Stimulated activated effector memory CD8-positive, alpha-beta T cell treated with anti-CD3 and anti-CD28 coated beads, Interleukin-12 subunit alpha, Interleukin-12 subunit beta, amount 100 ng/mL, for 72 hours (primary cell): ENCODE measurements around the gene RPP38.
A peak's percentile ranks its signal among the peaks of the same experiment; 100 is the strongest.

Experiments used
- ATAC-seq: fragments of 150-1000 bp; cut with Tn5 transposase; 2 replicates; pipeline ENCODE4 v1.10.0; 2021
- DNase-seq, 2 donors: peaks; one replicate each; pipeline ENCODE4 v3.0.0; 2021 to 2022; ENCODE audit warnings: low spot score in 2 of 2
- H3K27ac Mint-ChIP-seq: one replicate; pipeline ENCODE4 v1.8.0; 2022; ENCODE audit warnings: mild to moderate bottlenecking, mixed read lengths
- H3K36me3 Mint-ChIP-seq: one replicate; pipeline ENCODE4 v1.8.0; 2022; ENCODE audit warnings: mild to moderate bottlenecking, mixed read lengths
- H3K4me1 Mint-ChIP-seq: one replicate; pipeline ENCODE4 v1.8.0; 2022; ENCODE audit warnings: mixed read lengths
- H3K4me3 Mint-ChIP-seq: one replicate; pipeline ENCODE4 v1.8.0; 2022; ENCODE audit warnings: mild to moderate bottlenecking, mixed read lengths
- H3K9me3 Mint-ChIP-seq: one replicate; pipeline ENCODE4 v1.8.0; 2022; ENCODE audit warnings: mixed read lengths

RPP38 gene

DNA sequence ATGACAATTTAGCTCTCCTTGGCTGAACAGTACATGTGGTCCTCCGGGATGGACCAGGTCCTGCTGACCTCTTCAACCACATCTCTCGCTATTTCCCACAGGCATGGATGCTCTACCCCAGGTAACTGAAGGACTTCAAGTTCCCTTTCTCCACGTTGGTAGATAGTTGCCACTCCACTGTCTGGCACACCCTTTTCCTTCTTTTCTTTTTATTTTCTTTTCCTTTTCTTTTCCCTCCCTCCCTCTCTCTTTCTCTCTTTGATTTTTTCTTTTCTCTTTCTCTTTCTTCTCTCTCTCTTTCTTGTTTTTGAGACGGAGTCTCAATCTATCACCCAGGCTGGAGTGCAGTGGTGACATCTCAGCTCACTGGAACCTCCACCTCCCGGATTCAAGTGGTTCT, 5.7 kb upstream of the RPP38 start:
- no peak overlapping the region for H3K27ac Mint-ChIP-seq
- ATAC-seq (no peak), DNase-seq (no peak)
- peaks cover 6% of the 10 kb centered on the region for H3K36me3 Mint-ChIP-seq
- no peaks in the 10 kb centered on the region for H3K9me3 Mint-ChIP-seq
- H3K4me1 Mint-ChIP-seq: peaks cover 3% of the 10 kb centered on the region
- no peak overlapping the region for H3K4me3 Mint-ChIP-seq

DNA sequence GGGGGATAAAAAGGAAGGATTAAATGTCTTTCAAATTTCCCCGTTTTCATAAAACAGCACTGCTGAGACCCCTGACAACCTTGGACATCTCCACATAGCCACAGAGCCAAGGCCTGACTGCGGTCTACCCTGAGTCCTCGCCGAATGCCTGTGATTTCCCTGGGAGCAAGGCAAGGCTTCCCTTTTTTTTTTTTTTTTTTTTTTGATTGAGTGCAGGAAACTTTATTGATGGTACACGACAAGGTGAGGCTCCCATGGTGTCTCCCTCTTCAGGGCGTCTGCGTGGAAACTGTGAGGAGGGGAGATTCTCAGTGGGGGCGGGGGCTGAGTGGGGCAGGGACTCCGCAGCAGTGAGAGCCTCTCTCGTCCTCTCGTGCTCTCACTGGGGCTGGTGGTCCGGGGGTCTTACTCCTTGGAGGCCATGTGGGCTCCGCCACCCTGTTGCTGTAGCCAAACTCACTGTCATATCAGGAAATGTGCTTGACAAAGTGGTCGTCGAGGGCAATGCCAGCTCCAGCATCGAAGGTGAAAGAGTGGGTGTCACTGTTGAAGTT, 4.2 kb upstream of the RPP38 start:
- Mint-ChIP-seq H3K9me3 (no peaks in the 10 kb centered on the region), H3K4me3 (no peak overlapping the region), H3K4me1 (peaks cover 8% of the 10 kb centered on the region), H3K36me3 (peaks cover 21% of the 10 kb centered on the region), H3K27ac (no peak overlapping the region)
- DNase-seq (no peak), ATAC-seq (no peak)

DNA sequence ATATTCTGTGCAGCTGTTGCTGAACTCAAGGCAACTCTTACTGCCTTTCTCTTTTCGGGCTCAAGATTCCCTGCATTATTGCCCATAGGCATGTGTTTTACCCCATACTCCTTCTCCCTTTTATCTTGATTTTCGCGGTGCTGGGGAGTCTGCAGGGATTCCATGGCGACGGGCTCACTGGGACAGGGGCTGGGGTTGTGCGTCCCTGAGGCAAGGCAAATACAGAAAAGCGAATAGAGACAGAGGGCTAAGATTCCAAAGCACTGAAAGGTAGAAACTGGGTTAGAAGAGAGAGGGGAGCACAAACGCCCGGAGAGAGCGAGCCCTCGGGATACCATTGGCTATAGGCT, 519 bp upstream of the RPP38 start:
- peak overlapping the region; percentile 97 for H3K4me3 Mint-ChIP-seq

DNA sequence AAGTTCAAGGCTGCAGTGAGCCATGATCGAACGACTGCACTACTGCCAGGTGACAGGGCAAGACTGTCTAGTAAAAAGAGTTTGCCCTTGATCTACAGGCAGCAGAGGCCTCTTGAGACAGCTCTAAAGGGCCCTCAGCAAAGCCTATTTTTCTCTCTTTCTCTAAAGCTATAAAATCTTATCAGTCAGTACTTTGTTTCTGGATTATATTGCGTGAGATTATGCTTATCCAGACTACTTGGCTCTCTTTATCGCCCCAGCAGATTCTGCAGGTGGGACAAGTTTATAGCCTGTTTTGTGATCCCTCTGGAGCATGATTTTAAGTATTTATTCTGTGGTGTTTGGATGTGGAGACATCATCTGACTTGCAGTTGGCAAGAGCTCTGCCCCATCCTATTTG, 2.7 kb downstream of the RPP38 start:
- ATAC-seq: no peak
- Mint-ChIP-seq H3K4me1 (peaks cover 21% of the 10 kb centered on the region), H3K27ac (peak overlapping the region; percentile 87)

More for the DNA sequence above, 519 bp upstream of the RPP38 start:
- H3K27ac Mint-ChIP-seq: peak overlapping the region; percentile 99
- H3K4me1 Mint-ChIP-seq: peaks cover 21% of the 10 kb centered on the region
- H3K9me3 Mint-ChIP-seq: no peaks in the 10 kb centered on the region
- ATAC-seq (peak; percentile 40), DNase-seq (no peak)
- H3K36me3 Mint-ChIP-seq: peaks cover 48% of the 10 kb centered on the region

DNA sequence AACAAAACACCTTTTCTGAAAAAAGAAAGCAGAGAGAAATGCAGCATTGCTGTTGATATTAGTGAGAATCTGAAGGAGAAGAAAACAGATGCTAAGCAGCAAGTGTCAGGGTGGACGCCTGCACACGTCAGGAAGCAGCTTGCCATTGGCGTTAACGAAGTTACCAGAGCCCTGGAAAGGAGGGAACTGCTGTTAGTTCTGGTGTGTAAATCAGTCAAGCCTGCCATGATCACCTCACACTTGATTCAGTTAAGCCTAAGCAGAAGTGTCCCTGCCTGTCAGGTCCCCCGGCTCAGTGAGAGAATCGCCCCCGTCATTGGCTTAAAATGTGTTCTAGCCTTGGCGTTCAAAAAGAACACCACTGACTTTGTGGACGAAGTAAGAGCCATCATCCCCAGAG, 6.4 kb downstream of the RPP38 start:
- ATAC-seq: no peak
- H3K4me3 Mint-ChIP-seq: no peak overlapping the region
- H3K9me3 Mint-ChIP-seq: no peaks in the 10 kb centered on the region
- peaks cover 87% of the 10 kb centered on the region for H3K36me3 Mint-ChIP-seq
- H3K4me1 Mint-ChIP-seq: peaks cover 13% of the 10 kb centered on the region
- no peak for DNase-seq
- peak overlapping the region; percentile 12 for H3K27ac Mint-ChIP-seq

More for the DNA sequence above, 2.7 kb downstream of the RPP38 start:
- Mint-ChIP-seq H3K4me3 (no peak overlapping the region), H3K9me3 (no peaks in the 10 kb centered on the region), H3K36me3 (peaks cover 80% of the 10 kb centered on the region)
- DNase-seq: peak in 1 of 2 donors; percentile 38

DNA sequence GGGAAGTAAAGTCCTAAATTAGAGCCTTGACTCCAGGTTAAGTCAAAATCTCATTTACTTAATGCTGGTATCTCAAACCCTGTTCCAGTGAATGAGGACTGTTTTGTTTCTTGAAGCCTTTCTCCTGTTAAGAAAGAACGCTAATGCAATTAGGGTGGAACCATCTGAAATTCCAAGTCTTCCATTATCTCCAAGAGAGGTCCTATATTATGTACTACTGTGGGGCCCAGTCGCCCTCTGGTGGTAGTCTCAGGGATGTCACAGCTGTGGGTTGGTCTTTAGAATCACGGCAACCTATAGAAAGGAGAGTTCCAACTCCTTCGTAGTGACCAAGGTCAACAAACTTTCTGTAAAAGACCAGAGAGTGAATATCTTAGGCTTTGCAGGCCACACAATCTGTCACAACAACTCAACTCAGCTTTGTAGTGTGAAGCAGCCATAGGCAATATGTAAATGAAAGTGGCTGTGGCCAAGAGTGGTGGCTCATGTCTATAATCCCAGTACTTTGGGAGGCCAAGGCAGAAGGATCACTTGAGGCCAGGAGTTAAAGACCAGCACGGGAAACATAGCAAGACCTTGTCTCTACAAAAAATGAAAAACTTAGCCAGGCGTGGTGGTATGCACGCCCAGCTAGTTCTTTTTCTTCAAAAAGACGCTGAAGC, 9.3 kb downstream of the RPP38 start:
- no peaks in the 10 kb centered on the region for H3K9me3 Mint-ChIP-seq
- H3K4me3 Mint-ChIP-seq: no peak overlapping the region
- H3K27ac Mint-ChIP-seq: peak overlapping the region; percentile 34
- DNase-seq: peak; percentile 56 to 84
- peak; percentile 95 for ATAC-seq
- H3K4me1 Mint-ChIP-seq: no peaks in the 10 kb centered on the region
- H3K36me3 Mint-ChIP-seq: peaks cover 97% of the 10 kb centered on the region

DNA sequence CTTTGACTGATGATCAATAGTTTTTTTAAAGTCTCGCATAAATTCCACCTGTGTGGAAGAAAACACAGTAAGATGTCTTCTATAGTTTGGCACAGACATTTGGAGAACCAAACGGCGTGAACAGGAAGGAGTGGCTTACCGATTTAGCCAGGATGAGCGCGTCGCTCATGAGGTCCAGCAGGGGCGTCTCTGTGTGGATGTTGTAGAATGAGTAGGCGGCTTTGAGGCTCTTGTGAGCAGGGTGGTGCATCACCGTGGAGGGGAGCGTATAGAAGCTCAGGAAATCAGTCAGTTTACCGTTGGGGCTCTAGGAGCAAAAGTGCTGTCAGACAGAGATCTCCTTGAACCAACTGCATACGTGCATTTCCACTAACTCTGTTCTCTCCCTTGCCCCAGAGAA, 15.5 kb downstream of the RPP38 start:
- Mint-ChIP-seq H3K4me1 (no peaks in the 10 kb centered on the region), H3K27ac (no peak overlapping the region), H3K36me3 (peaks cover 63% of the 10 kb centered on the region), H3K4me3 (no peak overlapping the region), H3K9me3 (no peaks in the 10 kb centered on the region)
- DNase-seq: no peak
- peak; percentile 50 for ATAC-seq

DNA sequence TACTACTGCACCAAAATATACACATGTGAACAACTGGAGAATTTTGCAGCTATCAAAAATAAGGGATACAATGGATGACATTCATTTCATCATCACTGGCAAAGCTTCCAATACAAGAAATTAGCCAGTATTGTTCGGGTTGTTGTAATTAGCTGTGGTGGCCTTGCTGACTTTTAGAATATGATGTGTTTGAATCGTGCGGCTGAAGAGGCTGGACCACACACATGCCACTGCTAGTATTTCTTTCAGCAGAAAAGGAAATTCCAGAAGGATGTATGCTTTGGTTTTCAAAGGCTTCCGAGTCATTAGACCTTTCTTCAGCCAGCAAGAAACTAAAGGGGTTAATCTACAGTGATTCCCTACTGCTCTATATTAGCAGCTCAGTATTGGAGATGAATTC, 16.6 kb downstream of the RPP38 start:
- no peak for ATAC-seq
- H3K27ac Mint-ChIP-seq: peak overlapping the region; percentile 15
- H3K4me3 Mint-ChIP-seq: no peak overlapping the region
- H3K36me3 Mint-ChIP-seq: peaks cover 52% of the 10 kb centered on the region
- no peak for DNase-seq
- H3K4me1 Mint-ChIP-seq: no peaks in the 10 kb centered on the region
- no peaks in the 10 kb centered on the region for H3K9me3 Mint-ChIP-seq

DNA sequence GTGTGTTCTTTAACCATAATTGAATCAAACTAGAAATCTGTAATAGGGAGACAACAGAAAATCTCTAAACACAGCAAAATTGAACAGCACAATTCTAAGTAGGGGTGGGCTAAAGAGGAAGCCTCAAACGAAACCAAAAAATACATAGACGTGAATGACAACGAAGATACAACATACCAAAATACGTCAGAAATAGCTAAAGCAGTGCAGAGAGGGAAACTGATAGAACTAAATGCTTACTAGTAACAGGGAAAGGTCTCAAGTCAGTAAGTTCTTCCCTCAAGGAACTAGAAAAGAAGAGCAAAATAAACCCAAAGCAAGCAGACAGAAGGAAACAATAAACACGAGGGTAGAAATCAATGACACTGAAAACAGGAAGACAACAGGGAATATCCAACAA, 19.1 kb downstream of the RPP38 start:
- no peak for DNase-seq
- no peak overlapping the region for H3K27ac Mint-ChIP-seq
- no peak for ATAC-seq
- H3K4me3 Mint-ChIP-seq: no peak overlapping the region
- H3K36me3 Mint-ChIP-seq: peaks cover 45% of the 10 kb centered on the region
- H3K9me3 Mint-ChIP-seq: no peaks in the 10 kb centered on the region
- no peaks in the 10 kb centered on the region for H3K4me1 Mint-ChIP-seq

DNA sequence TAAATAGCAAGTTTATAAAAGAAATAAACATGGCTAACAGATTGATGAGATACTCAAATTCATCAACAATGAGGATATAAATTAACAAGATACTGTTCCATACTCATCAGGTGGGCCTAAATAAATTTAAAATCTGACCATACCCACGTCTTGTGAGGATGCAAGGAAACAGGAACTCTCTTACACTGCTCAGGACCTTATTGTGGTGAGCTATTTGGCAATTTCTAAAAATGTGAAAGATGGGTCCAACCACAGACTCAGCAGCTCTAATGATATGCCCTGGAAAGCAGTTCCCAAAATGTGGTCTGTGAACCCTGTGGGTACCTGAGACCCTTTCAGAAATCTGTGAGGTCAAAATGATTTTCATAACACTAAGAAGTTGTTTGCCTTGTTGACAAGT, 21.5 kb downstream of the RPP38 start:
- Mint-ChIP-seq H3K4me1 (peaks cover 9% of the 10 kb centered on the region), H3K9me3 (no peaks in the 10 kb centered on the region), H3K36me3 (peaks cover 42% of the 10 kb centered on the region), H3K4me3 (no peak overlapping the region), H3K27ac (no peak overlapping the region)
- ATAC-seq (no peak), DNase-seq (no peak)

DNA sequence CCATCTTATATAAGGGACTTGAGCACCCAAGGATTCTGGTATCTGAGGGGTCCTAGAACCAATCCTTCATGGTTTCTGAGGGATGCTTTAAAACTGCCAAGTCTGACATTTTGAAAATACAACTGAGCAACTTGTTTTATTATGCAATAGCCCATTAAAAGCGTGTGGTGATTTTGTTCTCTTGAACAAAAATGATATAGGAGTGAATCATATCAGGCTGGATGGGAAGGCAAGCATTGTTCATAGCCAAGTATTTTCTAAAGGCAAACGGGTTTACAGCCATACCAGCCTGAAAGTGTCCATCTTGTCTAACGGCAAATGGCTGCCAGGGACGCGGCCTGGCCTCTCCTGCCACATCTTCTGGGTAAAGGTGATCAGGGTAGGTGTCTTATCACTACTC, 23.4 kb downstream of the RPP38 start:
- peaks cover 50% of the 10 kb centered on the region for H3K36me3 Mint-ChIP-seq
- DNase-seq: no peak
- H3K4me1 Mint-ChIP-seq: peaks cover 24% of the 10 kb centered on the region
- H3K4me3 Mint-ChIP-seq: no peak overlapping the region
- no peak for ATAC-seq
- no peak overlapping the region for H3K27ac Mint-ChIP-seq
- no peaks in the 10 kb centered on the region for H3K9me3 Mint-ChIP-seq

DNA sequence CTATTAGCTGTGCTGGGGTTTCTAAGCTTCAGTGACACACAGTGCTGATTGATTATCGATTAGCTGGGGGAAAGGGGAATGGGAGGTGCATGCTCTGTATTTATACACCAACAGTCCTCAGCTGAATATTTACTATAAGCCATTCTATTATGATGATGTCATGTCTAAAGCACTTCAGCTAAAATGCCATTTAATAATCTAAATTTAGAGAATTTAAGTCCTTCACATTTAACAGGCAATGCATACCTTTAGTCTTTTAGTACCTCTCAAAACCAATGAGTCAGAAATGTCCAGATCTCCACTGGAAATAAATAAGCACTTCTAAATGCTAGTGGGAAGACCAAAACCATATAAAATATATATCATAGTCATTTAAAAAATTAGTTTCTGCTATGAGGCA, 24.6 kb downstream of the RPP38 start:
- Mint-ChIP-seq H3K36me3 (peaks cover 62% of the 10 kb centered on the region), H3K27ac (no peak overlapping the region), H3K9me3 (no peaks in the 10 kb centered on the region), H3K4me3 (no peak overlapping the region), H3K4me1 (peaks cover 24% of the 10 kb centered on the region)
- ATAC-seq: no peak
- DNase-seq: no peak

DNA sequence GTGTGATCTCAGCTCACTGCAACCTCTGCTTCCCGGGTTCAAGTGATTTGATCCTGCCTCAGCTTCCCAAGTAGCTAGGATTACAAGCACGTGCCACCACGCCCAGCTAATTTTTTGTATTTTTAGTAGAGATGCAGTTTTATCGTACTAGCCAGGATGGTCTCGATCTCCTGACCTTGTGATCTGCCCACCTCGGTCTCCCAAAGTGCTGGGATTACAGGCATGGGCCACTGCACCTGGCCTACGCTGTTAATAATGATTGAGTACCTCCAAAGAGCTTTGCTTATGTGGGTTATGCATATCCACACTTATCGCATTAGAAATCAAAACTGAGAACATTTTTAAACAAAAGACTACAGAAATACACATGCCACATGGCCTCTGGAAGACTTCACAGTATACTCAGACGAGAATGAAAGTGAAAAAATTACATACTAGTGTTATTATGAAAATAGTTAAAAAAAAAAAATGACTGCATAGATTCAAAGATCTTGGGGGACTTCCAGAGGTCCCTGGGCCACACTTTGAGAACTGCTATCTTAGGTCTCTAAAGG, 25.4 kb downstream of the RPP38 start:
- DNase-seq (no peak), ATAC-seq (peak; percentile 81)
- Mint-ChIP-seq H3K9me3 (no peaks in the 10 kb centered on the region), H3K4me3 (peak overlapping the region; percentile 32), H3K27ac (peak overlapping the region; percentile 84), H3K4me1 (peaks cover 24% of the 10 kb centered on the region), H3K36me3 (peaks cover 71% of the 10 kb centered on the region)

DNA sequence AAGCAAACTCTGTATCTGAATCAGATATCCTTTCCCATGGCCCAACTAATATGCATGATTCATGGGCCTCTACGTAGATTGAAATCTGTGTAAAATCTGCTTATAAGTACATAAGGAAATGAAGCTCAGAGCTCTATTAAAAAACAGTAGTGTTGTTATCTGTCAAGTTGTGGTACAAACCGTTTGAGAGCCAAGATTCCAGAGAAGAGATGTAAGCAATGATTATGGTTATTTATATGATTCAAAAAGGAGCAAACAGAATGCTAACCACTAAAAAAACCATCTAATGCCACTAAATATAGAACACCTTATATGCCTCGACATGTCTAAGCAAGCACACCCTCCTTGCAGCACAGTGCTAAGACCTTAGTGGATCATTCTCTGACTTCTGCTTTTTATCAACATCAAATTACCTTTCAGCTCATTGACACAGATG, 26.6 kb downstream of the RPP38 start:
- H3K4me3 Mint-ChIP-seq: peak overlapping the region; percentile 38
- peaks cover 83% of the 10 kb centered on the region for H3K36me3 Mint-ChIP-seq
- H3K4me1 Mint-ChIP-seq: peaks cover 24% of the 10 kb centered on the region
- H3K9me3 Mint-ChIP-seq: no peaks in the 10 kb centered on the region
- DNase-seq (no peak), ATAC-seq (peak; percentile 89)
- H3K27ac Mint-ChIP-seq: peak overlapping the region; percentile 84

DNA sequence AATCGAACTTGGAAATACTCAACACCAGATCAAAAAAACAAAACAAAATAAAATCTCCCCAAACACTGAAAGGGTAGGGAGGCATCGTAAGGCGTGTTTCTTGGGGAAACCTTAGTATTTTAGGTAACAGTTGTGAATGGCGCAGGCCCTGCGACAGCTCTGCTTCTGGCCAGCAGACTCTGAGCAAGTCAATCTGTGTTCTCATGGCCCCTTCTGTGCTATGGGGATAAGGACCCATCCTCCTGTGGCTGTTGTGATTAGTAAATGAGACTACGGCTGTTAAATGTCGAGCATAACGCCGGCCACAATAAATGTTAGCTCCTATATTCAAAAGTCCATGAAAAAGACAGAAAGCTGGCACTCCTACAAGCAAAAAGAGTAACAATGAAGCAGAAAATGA, 27.0 kb downstream of the RPP38 start:
- Mint-ChIP-seq H3K4me3 (peak overlapping the region; percentile 38), H3K36me3 (peaks cover 84% of the 10 kb centered on the region), H3K27ac (peak overlapping the region; percentile 84), H3K4me1 (peaks cover 24% of the 10 kb centered on the region), H3K9me3 (no peaks in the 10 kb centered on the region)
- DNase-seq: no peak
- ATAC-seq: no peak

DNA sequence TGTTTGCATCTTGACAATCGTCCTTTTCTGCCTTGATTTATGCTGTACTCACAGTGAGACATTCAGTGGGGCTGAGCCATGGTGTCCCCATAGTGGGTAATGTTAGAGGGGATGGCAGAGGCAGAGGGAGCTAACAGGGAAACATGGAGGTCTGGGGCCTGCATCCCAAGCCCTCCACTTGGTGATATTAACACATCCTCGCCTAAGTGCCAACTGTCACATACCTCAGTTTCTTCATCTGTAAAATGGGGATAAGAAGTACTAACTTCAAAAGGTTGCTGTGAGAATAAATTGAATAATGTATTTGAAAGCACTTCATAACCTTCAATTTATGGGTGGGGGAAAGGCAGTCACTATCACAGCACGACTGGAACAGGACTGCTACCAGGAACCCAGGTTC, 27.8 kb downstream of the RPP38 start:
- peaks cover 24% of the 10 kb centered on the region for H3K4me1 Mint-ChIP-seq
- peaks cover 86% of the 10 kb centered on the region for H3K36me3 Mint-ChIP-seq
- no peaks in the 10 kb centered on the region for H3K9me3 Mint-ChIP-seq
- no peak overlapping the region for H3K4me3 Mint-ChIP-seq
- ATAC-seq (no peak), DNase-seq (no peak)
- H3K27ac Mint-ChIP-seq: peak overlapping the region; percentile 84
